H1 (cell line): Measurements from ENCODE around the gene ELAVL1. TPM values are rescaled to one million over a fixed set of nuclear protein-coding genes. Genes with fewer than 3 reads are reported as not detected.

ENCODE experiments used
- CTCF ChIA-PET: fragments of 300-600 bp; sonication (Branson Sonifier 250); formaldehyde crosslinking; loops from one replicate; lab custom pipeline; 2021; ENCODE audit not compliant: partially characterized antibody; lab: Charles Lee
- POLR2A ChIA-PET: fragments of 300-600 bp; sonication (Branson Sonifier 250); formaldehyde crosslinking; loops from one replicate; lab custom pipeline; 2021; ENCODE audit warnings: inconsistent platforms; ENCODE audit not compliant: partially characterized antibody; lab: Charles Lee
- DNase-seq, 2 experiments: peaks; one replicate each; pipeline versions ENCODE4 v3.0.0 to v3.0.0-alpha.2; 2010 to 2022; ENCODE audit warnings: low spot score in 2 of 2, low read depth in 1 of 2, mixed read lengths in 1 of 2
- FAIRE-seq: peaks from 2 replicates; lab custom pipeline; 2011; peaks lifted over from hg19 to GRCh38; lab: Jason Lieb, UNC
- H2AFZ ChIP-seq: 2 replicates; pipeline ENCODE4 v1.8.1; 2012; ENCODE audit warnings: low read length, inconsistent platforms
- H2AK5ac ChIP-seq: 2 replicates; pipeline ENCODE4 v1.6.1; 2013; ENCODE audit warnings: low read depth, low read length
- H2BK120ac ChIP-seq: replicated peaks from 2 replicates; pipeline ENCODE3; 2013; ENCODE audit warnings: low read depth, low read length, inconsistent platforms
- H2BK12ac ChIP-seq: 2 replicates; pipeline ENCODE4 v1.6.1; 2013; ENCODE audit warnings: low read depth, low read length
- H2BK15ac ChIP-seq: 2 replicates; pipeline ENCODE4 v1.6.1; 2013; ENCODE audit warnings: low read length
- H2BK20ac ChIP-seq: 2 replicates; pipeline ENCODE4 v1.6.1; 2013; ENCODE audit warnings: low read length
- H2BK5ac ChIP-seq: 2 replicates; pipeline ENCODE4 v1.6.1; 2013; ENCODE audit warnings: low read depth, low read length
- H3K14ac ChIP-seq: 2 replicates; pipeline ENCODE4 v1.6.1; 2013; ENCODE audit warnings: inconsistent platforms; ENCODE audit not compliant: insufficient read length
- H3K18ac ChIP-seq: 2 replicates; pipeline ENCODE4 v1.6.1; 2013; ENCODE audit warnings: low read length; ENCODE audit errors: extremely low read depth
- H3K23ac ChIP-seq: 2 replicates; pipeline ENCODE4 v1.6.1; 2013; ENCODE audit warnings: inconsistent platforms; ENCODE audit not compliant: insufficient read length
- H3K23me2 ChIP-seq: 2 replicates; pipeline ENCODE4 v1.6.1; 2013; ENCODE audit warnings: low read depth, low read length
- H3K27ac ChIP-seq: 2 replicates; pipeline ENCODE4 v1.6.1; 2011; ENCODE audit warnings: low read depth, low read length, inconsistent platforms
- H3K27me3 ChIP-seq, 4 experiments: replicated peaks in 1 of 4; 1 replicate in 1 of 4; 2 replicates in 3 of 4; pipeline versions ENCODE4 v1.6.1 to v1.8.1; 2011 to 2013; ENCODE audit warnings: low read length in 3 of 4, mild to moderate bottlenecking in 3 of 4, inconsistent platforms in 2 of 4, mixed read lengths in 2 of 4, moderate library complexity in 1 of 4; ENCODE audit not compliant: control insufficient read depth in 3 of 4, insufficient read depth in 3 of 4; ENCODE audit errors: extremely low read depth in 1 of 4
- H3K36me3 ChIP-seq, 4 experiments: 2 replicates each; pipeline versions ENCODE4 v1.6.1 to v1.8.1; 2011 to 2013; ENCODE audit warnings: mild to moderate bottlenecking in 4 of 4, low read length in 3 of 4, moderate library complexity in 2 of 4, control low read depth in 1 of 4, inconsistent platforms in 1 of 4; ENCODE audit not compliant: insufficient read depth in 4 of 4, control insufficient read depth in 2 of 4
- H3K4ac ChIP-seq: replicated peaks from 2 replicates; pipeline ENCODE3; 2013; ENCODE audit warnings: low read length, low read depth, mixed read lengths, inconsistent platforms; ENCODE audit not compliant: insufficient read length
- H3K4me1 ChIP-seq, 4 experiments: replicated peaks in 1 of 4; 1 replicate in 1 of 4; 2 replicates in 3 of 4; pipeline versions ENCODE4 v1.6.1 to v1.8.1; 2011 to 2013; ENCODE audit warnings: low read length in 3 of 4, inconsistent platforms in 2 of 4, mixed read lengths in 1 of 4; ENCODE audit not compliant: insufficient read depth in 4 of 4, control insufficient read depth in 3 of 4
- H3K4me2 ChIP-seq, 2 experiments: 2 replicates each; pipeline versions ENCODE4 v1.6.1 to v1.8.1; 2011 to 2013; ENCODE audit warnings: low read depth in 2 of 2, low read length in 2 of 2, control low read depth in 1 of 2, inconsistent platforms in 1 of 2, mild to moderate bottlenecking in 1 of 2; ENCODE audit not compliant: insufficient read depth in 1 of 2
- H3K4me3 ChIP-seq, 4 experiments: fragments of 200-600, 300-600 bp in 1 of 4; sonication (generic), shearing (Covaris generic), sonication (Bioruptor Twin) in 1 of 4; 2 replicates each; pipeline versions ENCODE4 v1.5.1 to v1.8.1; 2011 to 2016; ENCODE audit warnings: low read length in 4 of 4, low read depth in 3 of 4, control low read depth in 2 of 4, inconsistent platforms in 2 of 4, mild to moderate bottlenecking in 2 of 4, mixed read lengths in 1 of 4, moderate library complexity in 1 of 4; ENCODE audit not compliant: insufficient read depth in 2 of 4; ENCODE audit errors: extremely low read depth in 1 of 4
- H3K56ac ChIP-seq: replicated peaks from 2 replicates; pipeline ENCODE3; 2013; ENCODE audit warnings: low read depth, mild to moderate bottlenecking, mixed read lengths, low read length, inconsistent platforms; ENCODE audit not compliant: insufficient read length
- H3K79me1 ChIP-seq: 2 replicates; pipeline ENCODE4 v1.6.1; 2013; ENCODE audit warnings: low read depth, low read length, control low read depth
- H3K79me2 ChIP-seq, 2 experiments: 2 replicates each; pipeline versions ENCODE4 v1.6.1 to v1.8.1; 2012 to 2013; ENCODE audit warnings: low read length in 2 of 2, mild to moderate bottlenecking in 2 of 2, inconsistent platforms in 1 of 2; ENCODE audit not compliant: insufficient read depth in 2 of 2, control insufficient read depth in 1 of 2
- H3K9ac ChIP-seq, 4 experiments: replicated peaks in 1 of 4; 1 replicate in 1 of 4; 2 replicates in 3 of 4; pipeline versions ENCODE4 v1.6.1 to v1.8.1; 2011 to 2013; ENCODE audit warnings: low read depth in 3 of 4, low read length in 3 of 4, control low read depth in 2 of 4, mild to moderate bottlenecking in 2 of 4, moderate library complexity in 2 of 4, inconsistent platforms in 1 of 4; ENCODE audit errors: extremely low read depth in 1 of 4
- H3K9me3 ChIP-seq, 2 experiments: 2 replicates each; pipeline versions ENCODE4 v1.6.1 to v1.8.1; 2012 to 2013; ENCODE audit warnings: mild to moderate bottlenecking in 2 of 2, moderate library complexity in 2 of 2, control low read depth in 1 of 2, inconsistent platforms in 1 of 2, low read depth in 1 of 2, low read length in 1 of 2, mixed read lengths in 1 of 2; ENCODE audit not compliant: insufficient read depth in 2 of 2
- H4K20me1 ChIP-seq, 2 experiments: replicated peaks in 1 of 2; 2 replicates each; pipeline versions ENCODE3 to v1.8.1; 2011 to 2013; ENCODE audit warnings: inconsistent platforms in 2 of 2, low read length in 2 of 2, mild to moderate bottlenecking in 1 of 2; ENCODE audit not compliant: insufficient read depth in 2 of 2, control insufficient read depth in 1 of 2
- H4K5ac ChIP-seq: 2 replicates; pipeline ENCODE4 v1.6.1; 2013; ENCODE audit warnings: low read length, low read depth, mixed read lengths, inconsistent platforms; ENCODE audit not compliant: insufficient read length
- H4K8ac ChIP-seq: 2 replicates; pipeline ENCODE4 v1.8.0; 2013; ENCODE audit warnings: mild to moderate bottlenecking, moderate library complexity, low read length, inconsistent platforms; ENCODE audit not compliant: insufficient read depth; ENCODE audit errors: extremely low read depth
- H4K91ac ChIP-seq: replicated peaks from 2 replicates; pipeline ENCODE3; 2013; ENCODE audit warnings: low read length, mixed read lengths, inconsistent platforms; ENCODE audit not compliant: insufficient read length
- BRCA1 ChIP-seq: IDR thresholded peaks from 2 replicates; pipeline ENCODE4 v1.6.1; 2012; ENCODE audit warnings: low read depth, low read length, improper control_type of control experiment
- CBX5 ChIP-seq: fragments of 300-800, 300-1000 bp; sonication (generic); IDR thresholded peaks from 2 replicates; pipeline ENCODE4 v1.7.1; 2016; ENCODE audit warnings: antibody characterized with exemption, low read length, low read depth
- CEBPB ChIP-seq: IDR thresholded peaks from 2 replicates; pipeline ENCODE4 v1.6.1; 2012; ENCODE audit warnings: low read depth, low read length
- E2F6 ChIP-seq: IDR thresholded peaks from 2 replicates; pipeline ENCODE4 v1.6.1; 2012; ENCODE audit warnings: inconsistent platforms
- EGR1 ChIP-seq: IDR thresholded peaks from 2 replicates; pipeline ENCODE4 v1.6.1; 2011; ENCODE audit warnings: low read depth, low read length, borderline replicate concordance
- EP300 ChIP-seq, 2 experiments: IDR thresholded peaks; 1 replicate in 1 of 2; 2 replicates in 1 of 2; pipeline ENCODE4 v1.6.1; 2011 to 2012; ENCODE audit warnings: low read depth in 2 of 2, low read length in 2 of 2, mild to moderate bottlenecking in 2 of 2, borderline replicate concordance in 1 of 2, inconsistent platforms in 1 of 2, moderate library complexity in 1 of 2
- EZH2 ChIP-seq: fragments of 200-600 bp; sonication (generic); IDR thresholded peaks from 2 replicates; pipeline ENCODE4 v1.7.1; 2012; ENCODE audit warnings: low read depth, mild to moderate bottlenecking, moderate library complexity, low read length, inconsistent platforms; ENCODE audit not compliant: severe bottlenecking
- FOSL1 ChIP-seq: IDR thresholded peaks from 2 replicates; pipeline ENCODE4 v1.6.1; 2011; ENCODE audit warnings: mild to moderate bottlenecking, low read depth, low read length, moderate library complexity; ENCODE audit not compliant: insufficient read depth
- GABPA ChIP-seq: IDR thresholded peaks from 2 replicates; pipeline ENCODE4 v1.6.1; 2011; ENCODE audit warnings: mild to moderate bottlenecking, low read length, moderate library complexity, borderline replicate concordance; ENCODE audit not compliant: insufficient read depth
- JUND ChIP-seq: IDR thresholded peaks from 2 replicates; pipeline ENCODE4 v1.6.1; 2011; ENCODE audit warnings: mild to moderate bottlenecking, improper control_type of control experiment, low read length
- NRF1 ChIP-seq: IDR thresholded peaks from 2 replicates; pipeline ENCODE4 v1.6.1; 2011; ENCODE audit warnings: mild to moderate bottlenecking, low read depth, low read length, improper control_type of control experiment
- POLR2A ChIP-seq, 2 experiments: IDR thresholded peaks; 1 replicate in 1 of 2; 2 replicates in 1 of 2; pipeline ENCODE4 v1.6.1; 2011; ENCODE audit warnings: low read depth in 2 of 2, low read length in 2 of 2, mild to moderate bottlenecking in 2 of 2; ENCODE audit errors: control extremely low read depth in 1 of 2
- RAD21 ChIP-seq, 2 experiments: IDR thresholded peaks in 1 of 2; conservative IDR thresholded peaks in 1 of 2; 2 replicates each; pipeline ENCODE4 v1.6.1; 2011; ENCODE audit warnings: low read depth in 2 of 2, low read length in 2 of 2, improper control_type of control experiment in 1 of 2, inconsistent platforms in 1 of 2, mild to moderate bottlenecking in 1 of 2, moderate library complexity in 1 of 2
- TEAD4 ChIP-seq: IDR thresholded peaks from 2 replicates; pipeline ENCODE4 v1.6.1; 2012; ENCODE audit warnings: low read depth, low read length, inconsistent platforms, mixed read lengths
- WGBS, 2 experiments: shearing (Covaris generic) in 1 of 2; methylation state at CpG; one replicate each; pipeline versions ENCODE4 v1.1.6 to v1.1.7; 2013 to 2015; ENCODE audit warnings: low lambda C conversion rate in 2 of 2, mixed read lengths in 2 of 2, inconsistent platforms in 1 of 2, low coverage in 1 of 2, missing lambda C conversion rate in 1 of 2; ENCODE audit not compliant: insufficient replicate concordance in 2 of 2, insufficient coverage in 1 of 2, insufficient read length in 1 of 2; ENCODE audit errors: extremely low coverage in 1 of 2, missing lambda C conversion rate in 1 of 2; 5-methylcytosine and 5-hydroxymethylcytosine counted together
- polyA plus RNA-seq, 7 experiments: library from polyadenylated mRNA; depleted of rRNA in 3 of 7; stranded (reverse) in 5 of 7; unstranded in 2 of 7; fragments of >200 nt in 5 of 7; fragments of 200-250 nt in 2 of 7; gene quantifications; 1 replicate in 5 of 7; 2 replicates in 1 of 7; 4 replicates in 1 of 7; pipeline versions ENCODE4 v1.2.1 to v1.2.3, GENCODE V29; 2011 to 2013; ENCODE audit warnings: missing spikeins in 2 of 7, mixed read lengths in 2 of 7
- total RNA-seq: library from RNA; stranded (reverse); fragmentation: NEBNext Ultra II Directional; extraction: Animal tissue kit (Norgen Biotek cat#: 25700); gene quantifications from 2 replicates; pipeline ENCODE4 v1.2.1, GENCODE V29; 2021

Gene ELAVL1
- total and polyA plus RNA-seq, 2 of the 8 experiments (the other 6 are each of a cell fraction or from before 2014, with no cell fraction given): 56.7 to 163 TPM

GRCh38 chr19:8039231-8039630 lies 33.8 kb upstream of the ELAVL1 start:
- Histone ChIP-seq H3K27me3 (no peaks in the 10 kb centered on the region; a peak in 1 of 7 replicates), H4K8ac (no peak overlapping the region), H2BK12ac (no peak overlapping the region), H3K4me1 (peaks cover 0 to 4% (median 3%) of the 10 kb centered on the region in 4 experiments; a peak in 2 of 7 replicates), H3K9ac (no peak overlapping the region), H3K4me3 (no peak overlapping the region), H3K18ac (no peak overlapping the region), H2BK15ac (no peak overlapping the region), H2BK5ac (no peak overlapping the region), H3K79me2 (no peaks in the 10 kb centered on the region), H3K56ac (no peak overlapping the region), H3K9me3 (no peaks in the 10 kb centered on the region), H3K36me3 (no peaks in the 10 kb centered on the region), H2BK20ac (no peak overlapping the region), H4K5ac (no peak overlapping the region), H3K4me2 (no peak overlapping the region), H3K27ac (no peak overlapping the region), H2BK120ac (no peak overlapping the region), H3K79me1 (no peaks in the 10 kb centered on the region), H4K91ac (no peak overlapping the region), H4K20me1 (no peaks in the 10 kb centered on the region), H2AFZ (no peak overlapping the region), H3K23me2 (no peaks in the 10 kb centered on the region), H2AK5ac (no peak overlapping the region), H3K4ac (no peak overlapping the region), H3K23ac (no peak overlapping the region), H3K14ac (no peak overlapping the region)
- CTCF ChIA-PET: interaction anchor here (1.2 kb wide), 1 partner anchor 37 kb away, joined by 4 read pairs; no protein-coding TSS in a partner anchor
- POLR2A ChIA-PET: interaction anchor here (1.0 to 1.5 kb wide), 2 partner anchors 10 to 21 kb away, joined by 3 to 6 read pairs; no protein-coding TSS in a partner anchor
- TF ChIP-seq RAD21 (IDR thresholded peaks at IDR 0.05 in 1 of 2, conservative IDR thresholded peaks at IDR 0.05 in 1 of 2; ENCODE audit: low read depth in 2 of 2, low read length in 2 of 2) (no peak), EP300 (IDR thresholded peaks at IDR 0.05; ENCODE audit: borderline replicate concordance in 1 of 2, low read depth in 2 of 2, low read length in 2 of 2) (no peak), GABPA (no peak), E2F6 (no peak), JUND (no peak), EGR1 (no peak), BRCA1 (no peak), FOSL1 (no peak), NRF1 (no peak), POLR2A (IDR thresholded peaks at IDR 0.05; ENCODE audit: control extremely low read depth in 1 of 2, low read depth in 2 of 2, low read length in 2 of 2) (no peak), CEBPB (no peak), EZH2 (no peak), TEAD4 (no peak), CBX5 (no peak)
- FAIRE-seq (no peak), DNase-seq (no peak)
- 77% methylated on average over 3 of the region's 3 CpGs; no CpG with 5 or more reads in 1 of the 2 experiments for WGBS, 2 experiments
